ENCODE results near the gene ACAP3. TPM values are rescaled to one million over a fixed set of nuclear protein-coding genes. Genes with fewer than 3 reads are reported as not detected.

The ACAP3 gene
- total RNA-seq, 1 experiment from 2014 or later: 10.3 TPM

- no peak for DNase-seq (ENCODE audit: low read depth)
Measured at GRCh38 chr1:1245817-1246576, 61.7 kb downstream of the ACAP3 start.

GRCh38 chr1:1245178-1245816 lies 62.4 kb downstream of the ACAP3 start:
- DNase-seq (ENCODE audit: low read depth): no peak

GRCh38 chr1:1244192-1244811 lies 63.4 kb downstream of the ACAP3 start:
- peak; percentile 33 for DNase-seq (ENCODE audit: low read depth)

- DNase-seq (ENCODE audit: low read depth): no peak
Measured at GRCh38 chr1:1243807-1244191, 63.9 kb downstream of the ACAP3 start.

- DNase-seq (ENCODE audit: low read depth): no peak
Measured at GRCh38 chr1:1243266-1243660, 64.5 kb downstream of the ACAP3 start.

- DNase-seq (ENCODE audit: low read depth): no peak
Measured at GRCh38 chr1:1242461-1243265, 65.1 kb downstream of the ACAP3 start.

Other genes starting within 250 kb of the ACAP3 start
- not detected in 2 replicates for gene RNF223, start 233.6 kb downstream of the ACAP3 start, total RNA-seq (2014; rRNA removed; shearing (Covaris generic))
- 10.3 and 16.2 TPM in 2 replicates for gene C1orf159, start 191.8 kb downstream of the ACAP3 start, total RNA-seq (2014; rRNA removed; shearing (Covaris generic))
- not detected in 2 replicates for gene TTLL10, start 134.1 kb downstream of the ACAP3 start, total RNA-seq (2014; rRNA removed; shearing (Covaris generic))
- gene TNFRSF18, start 101.3 kb downstream of the ACAP3 start, total RNA-seq (2014; rRNA removed; shearing (Covaris generic)): not detected in 2 replicates
- 0.10 TPM in 1 of 2 replicates, not detected in the other for gene TNFRSF4, start 93.8 kb downstream of the ACAP3 start, total RNA-seq (2014; rRNA removed; shearing (Covaris generic))
- 74.4 and 80.5 TPM in 2 replicates for gene SDF4, start 75.9 kb downstream of the ACAP3 start, total RNA-seq (2014; rRNA removed; shearing (Covaris generic))
- 13.9 and 18.2 TPM in 2 replicates for gene B3GALT6, start 75.7 kb downstream of the ACAP3 start, total RNA-seq (2014; rRNA removed; shearing (Covaris generic))
- not detected in 2 replicates for gene C1QTNF12, start 61.2 kb downstream of the ACAP3 start, total RNA-seq (2014; rRNA removed; shearing (Covaris generic))
- gene UBE2J2, start 34.1 kb downstream of the ACAP3 start, total RNA-seq (2014; rRNA removed; shearing (Covaris generic)): 54.3 and 61.9 TPM in 2 replicates
- gene SCNN1D, start 27.5 kb downstream of the ACAP3 start, total RNA-seq (2014; rRNA removed; shearing (Covaris generic)): 0.39 and 0.84 TPM in 2 replicates
- gene PUSL1, start 667 bp upstream of the ACAP3 start, total RNA-seq (2014; rRNA removed; shearing (Covaris generic)): 15.7 and 27.4 TPM in 2 replicates
- gene INTS11, start 16.7 kb upstream of the ACAP3 start, total RNA-seq (2014; rRNA removed; shearing (Covaris generic)): 62.6 and 75.4 TPM in 2 replicates
- gene CPTP, start 16.9 kb upstream of the ACAP3 start, total RNA-seq (2014; rRNA removed; shearing (Covaris generic)): 18.7 and 23.9 TPM in 2 replicates
- 0.48 and 0.68 TPM in 2 replicates for gene TAS1R3, start 23.4 kb upstream of the ACAP3 start, total RNA-seq (2014; rRNA removed; shearing (Covaris generic))
- 24.0 and 36.5 TPM in 2 replicates for gene DVL1, start 41.5 kb upstream of the ACAP3 start, total RNA-seq (2014; rRNA removed; shearing (Covaris generic))
- 4.0 and 4.1 TPM in 2 replicates for gene MXRA8, start 50.6 kb upstream of the ACAP3 start, total RNA-seq (2014; rRNA removed; shearing (Covaris generic))
- gene AURKAIP1, start 67.3 kb upstream of the ACAP3 start, total RNA-seq (2014; rRNA removed; shearing (Covaris generic)): 141 and 204 TPM in 2 replicates
- 62.8 and 66.2 TPM in 2 replicates for gene CCNL2, start 91.4 kb upstream of the ACAP3 start, total RNA-seq (2014; rRNA removed; shearing (Covaris generic))
- gene MRPL20, start 99.4 kb upstream of the ACAP3 start, total RNA-seq (2014; rRNA removed; shearing (Covaris generic)): 227 and 241 TPM in 2 replicates
- not detected in 2 replicates for gene ANKRD65, start 113.3 kb upstream of the ACAP3 start, total RNA-seq (2014; rRNA removed; shearing (Covaris generic))
- 5.6 and 5.7 TPM in 2 replicates for gene VWA1, start 127.8 kb upstream of the ACAP3 start, total RNA-seq (2014; rRNA removed; shearing (Covaris generic))
- gene ATAD3C, start 141.8 kb upstream of the ACAP3 start, total RNA-seq (2014; rRNA removed; shearing (Covaris generic)): not detected in 2 replicates
- gene ATAD3B, start 163.8 kb upstream of the ACAP3 start, total RNA-seq (2014; rRNA removed; shearing (Covaris generic)): 11.3 and 15.9 TPM in 2 replicates
- 24.9 and 39.2 TPM in 2 replicates for gene ATAD3A, start 204.2 kb upstream of the ACAP3 start, total RNA-seq (2014; rRNA removed; shearing (Covaris generic))
- gene TMEM240, start 232.7 kb upstream of the ACAP3 start, total RNA-seq (2014; rRNA removed; shearing (Covaris generic)): not detected in 2 replicates

Data from RPMI7951 (cell line).